ENCODE results near the gene USP49. TPM values are rescaled to one million over a fixed set of nuclear protein-coding genes. Genes with fewer than 3 reads are reported as not detected.

USP49 gene
- total RNA-seq (2022; extraction: Qiagen RNA extraction; ENCODE audit: low read depth) = 1.1 to 1.7 TPM (median 1.4 TPM) in 5 replicates

GRCh38 chr6:41895300-41896233 lies at the start of gene USP49:
USP49 (minus strand) TSS chr6:41895375; CDS start chr6:41806983, 88,392 bp downstream.

GRCh38 chr6:41941280-41942066 lies 46.3 kb upstream of the USP49 start, which contains the start of gene CCND3:
CCND3 (minus strand) TSS chr6:41941808; CDS start chr6:41941649, 159 bp downstream.

GRCh38 chr6:41920921-41921711 lies 25.9 kb upstream of the USP49 start, which contains the start of the genes BYSL and MED20:
BYSL (plus strand) TSS chr6:41921499; CDS start chr6:41921563, 64 bp downstream.
MED20 (minus strand) TSS chr6:41921139; CDS start chr6:41921018, 121 bp downstream.

GRCh38 chr6:41787219-41787917 lies 107.8 kb downstream of the USP49 start, which contains the start of gene TOMM6:
TOMM6 (plus strand) TSS chr6:41787694; CDS start chr6:41787698, 4 bp downstream.

GRCh38 chr6:41780551-41781365 lies 114.4 kb downstream of the USP49 start, which contains the start of gene PRICKLE4:
PRICKLE4 (plus strand) TSS chr6:41780782; CDS start chr6:41783474, 2,692 bp downstream.

GRCh38 chr6:41779788-41780550 lies 115.2 kb downstream of the USP49 start, which contains the start of gene FRS3:
FRS3 (minus strand) TSS chr6:41779900; CDS start chr6:41776987, 2,913 bp downstream.

GRCh38 chr6:41747256-41748101 lies 147.7 kb downstream of the USP49 start, which contains the start of gene PGC:
PGC (minus strand) TSS chr6:41747397; CDS start chr6:41747334, 63 bp downstream.

Other genes with a start within 250 kb of the USP49 start
- gene TFEB, start 159.8 kb downstream of the USP49 start, total RNA-seq (2022; extraction: Qiagen RNA extraction; ENCODE audit: low read depth) = 4.6 to 7.3 TPM (median 5.8 TPM) in 5 replicates
- not detected in 5 replicates for gene PGC, start 148.0 kb downstream of the USP49 start, total RNA-seq (2022; extraction: Qiagen RNA extraction; ENCODE audit: low read depth)
- 2.0 to 2.9 TPM (median 2.4 TPM) in 5 replicates for gene FRS3, start 115.5 kb downstream of the USP49 start, total RNA-seq (2022; extraction: Qiagen RNA extraction; ENCODE audit: low read depth)
- 0.44 to 1.6 TPM (median 0.71 TPM) in 5 replicates for gene PRICKLE4, start 114.6 kb downstream of the USP49 start, total RNA-seq (2022; extraction: Qiagen RNA extraction; ENCODE audit: low read depth)
- 286 to 319 TPM (median 299 TPM) in 5 replicates for gene TOMM6, start 107.7 kb downstream of the USP49 start, total RNA-seq (2022; extraction: Qiagen RNA extraction; ENCODE audit: low read depth)
- 13.3 to 16.1 TPM (median 14.9 TPM) in 5 replicates for gene MED20, start 25.8 kb upstream of the USP49 start, total RNA-seq (2022; extraction: Qiagen RNA extraction; ENCODE audit: low read depth)
- 36.5 to 51.2 TPM (median 43.4 TPM) in 5 replicates for gene BYSL, start 26.1 kb upstream of the USP49 start, total RNA-seq (2022; extraction: Qiagen RNA extraction; ENCODE audit: low read depth)
- gene CCND3, start 46.4 kb upstream of the USP49 start, total RNA-seq (2022; extraction: Qiagen RNA extraction; ENCODE audit: low read depth) = 121 to 200 TPM (median 182 TPM) in 5 replicates
- 11.5 to 14.4 TPM (median 12.5 TPM) in 5 replicates for gene TAF8, start 155.1 kb upstream of the USP49 start, total RNA-seq (2022; extraction: Qiagen RNA extraction; ENCODE audit: low read depth)
- gene C6orf132, start 247.2 kb upstream of the USP49 start, total RNA-seq (2022; extraction: Qiagen RNA extraction; ENCODE audit: low read depth) = 1.1 to 1.8 TPM (median 1.7 TPM) in 5 replicates